VCaP (cell line): ENCODE data around the gene KLK6.

ENCODE experiments used
- H3K27ac ChIP-seq: fragments of 450-650 bp; 2 replicates; pipeline ENCODE4 v1.5.1; 2017
- CTCF ChIP-seq: fragments of 450-650 bp; conservative IDR thresholded peaks from 2 replicates; pipeline ENCODE4 v1.5.1; 2017; ENCODE audit warnings: mild to moderate bottlenecking, moderate library complexity

The KLK6 gene

GRCh38 chr19:51010066-51010795, 40.8 kb upstream of the KLK6 start:
- no peak for TF ChIP-seq CTCF
- no peak overlapping the region for H3K27ac ChIP-seq

GRCh38 chr19:51009061-51009891, 39.9 kb upstream of the KLK6 start:
- TF ChIP-seq CTCF, result no peak
- no peak overlapping the region for H3K27ac ChIP-seq

- no peak overlapping the region for H3K27ac ChIP-seq
- no peak for TF ChIP-seq CTCF
Measured at GRCh38 chr19:51007488-51007887, 38.1 kb upstream of the KLK6 start.

- no peak overlapping the region for H3K27ac ChIP-seq
- no peak for TF ChIP-seq CTCF
Measured at GRCh38 chr19:51006406-51006805, 37.0 kb upstream of the KLK6 start.

- no peak overlapping the region for H3K27ac ChIP-seq
- no peak for TF ChIP-seq CTCF
Measured at GRCh38 chr19:51005248-51005647, 35.9 kb upstream of the KLK6 start.

- H3K27ac ChIP-seq, result no peak overlapping the region
- TF ChIP-seq CTCF, result no peak
Measured at GRCh38 chr19:51003316-51003715, 33.9 kb upstream of the KLK6 start.

GRCh38 chr19:51002542-51003311, 33.3 kb upstream of the KLK6 start:
- no peak overlapping the region for H3K27ac ChIP-seq
- no peak for TF ChIP-seq CTCF
